Endothelial cell of umbilical vein (primary cell): ENCODE data around the gene RUVBL1. TPM values are rescaled to one million over a fixed set of nuclear protein-coding genes. Genes with fewer than 3 reads are reported as not detected.

Experiments
- BruUV-seq: library from RNA; stranded (reverse); fragments of 400-500 nt; replicated peaks from 2 replicates; lab custom pipeline; 2021; lab: Mats Ljungman, UMichigan
- CTCF ChIA-PET: fragments of 300-600, 350-600 bp; sonication (Branson Sonifier 250); formaldehyde crosslinking; loops from one replicate; lab custom pipeline; 2021; ENCODE audit warnings: antibody characterized with exemption, inconsistent platforms; lab: Charles Lee
- POLR2A ChIA-PET: fragments of 300-600, 350-600 bp; sonication (Branson Sonifier 250); formaldehyde crosslinking; loops from one replicate; lab custom pipeline; 2021; ENCODE audit warnings: antibody characterized with exemption, inconsistent platforms; lab: Charles Lee
- DNase-seq: peaks from one replicate; pipeline ENCODE4 v3.0.0-alpha.2; 2011; ENCODE audit warnings: low read depth, low spot score
- FAIRE-seq: peaks from 2 replicates; lab custom pipeline; 2011; peaks lifted over from hg19 to GRCh38; lab: Jason Lieb, UNC
- H2AFZ ChIP-seq: 2 replicates; pipeline ENCODE4 v1.6.0; 2012; ENCODE audit warnings: low read depth, low read length, control low read depth, inconsistent platforms
- H3K27ac ChIP-seq: 2 replicates; pipeline ENCODE4 v1.5.1; 2011; ENCODE audit warnings: low read depth, mild to moderate bottlenecking, control low read depth, low read length, moderate library complexity; ENCODE audit not compliant: insufficient read depth
- H3K27me3 ChIP-seq, 2 experiments: 2 replicates each; pipeline versions ENCODE4 v1.6.0 to v1.6.1; 2011; ENCODE audit warnings: low read length in 2 of 2, mixed read lengths in 1 of 2; ENCODE audit not compliant: control insufficient read depth in 2 of 2, insufficient read depth in 2 of 2
- H3K36me3 ChIP-seq, 2 experiments: 2 replicates in 1 of 2; 3 replicates in 1 of 2; pipeline ENCODE4 v1.5.1; 2011; ENCODE audit warnings: low read length in 2 of 2, mild to moderate bottlenecking in 1 of 2, moderate library complexity in 1 of 2; ENCODE audit not compliant: control insufficient read depth in 2 of 2, insufficient read depth in 2 of 2; ENCODE audit errors: extremely low read depth in 1 of 2
- H3K4me1 ChIP-seq: 3 replicates; pipeline ENCODE4 v1.5.1; 2011; ENCODE audit warnings: mild to moderate bottlenecking, low read length; ENCODE audit not compliant: control insufficient read depth, insufficient read depth; ENCODE audit errors: extremely low read depth
- H3K4me2 ChIP-seq: 2 replicates; pipeline ENCODE4 v1.6.1; 2011; ENCODE audit warnings: low read length, control low read depth, mixed read lengths; ENCODE audit not compliant: insufficient read depth
- H3K4me3 ChIP-seq, 3 experiments: fragments of 200-600 bp in 1 of 3; sonication (generic), shearing (Covaris generic) in 1 of 3; replicated peaks in 1 of 3; 2 replicates each; pipeline ENCODE4 v1.5.1; 2011 to 2016; ENCODE audit warnings: control low read depth in 3 of 3, low read length in 3 of 3, mild to moderate bottlenecking in 2 of 3, inconsistent platforms in 1 of 3, low read depth in 1 of 3, moderate library complexity in 1 of 3; ENCODE audit not compliant: insufficient read depth in 1 of 3
- H3K79me2 ChIP-seq: 2 replicates; pipeline ENCODE4 v1.6.0; 2012; ENCODE audit warnings: low read length, inconsistent platforms; ENCODE audit not compliant: control insufficient read depth, insufficient read depth
- H3K9ac ChIP-seq: replicated peaks from 2 replicates; pipeline ENCODE3; 2011; ENCODE audit warnings: low read length, control low read depth; ENCODE audit not compliant: insufficient read depth; ENCODE audit errors: extremely low read depth
- H3K9me1 ChIP-seq: replicated peaks from 3 replicates; pipeline ENCODE4 v1.6.0; 2011; ENCODE audit warnings: mild to moderate bottlenecking, low read length; ENCODE audit not compliant: control insufficient read depth, insufficient read depth; ENCODE audit errors: extremely low read depth
- H3K9me3 ChIP-seq: replicated peaks from 2 replicates; pipeline ENCODE4 v1.5.1; 2012; ENCODE audit warnings: low read length, inconsistent platforms; ENCODE audit not compliant: control insufficient read depth, insufficient read depth
- H4K20me1 ChIP-seq: replicated peaks from 2 replicates; pipeline ENCODE3; 2011; ENCODE audit warnings: mild to moderate bottlenecking, low read length; ENCODE audit not compliant: control insufficient read depth, insufficient read depth; ENCODE audit errors: extremely low read depth
- CTCF ChIP-seq, 2 donors: IDR thresholded peaks; 1 replicate in 1 of 2; 2 replicates in 1 of 2; pipeline ENCODE4 v1.5.1; 2011; ENCODE audit warnings: low read length in 2 of 2, mild to moderate bottlenecking in 2 of 2, moderate library complexity in 2 of 2, control low read depth in 1 of 2, inconsistent platforms in 1 of 2, low read depth in 1 of 2; ENCODE audit not compliant: insufficient read depth in 1 of 2; ENCODE audit errors: extremely low read depth in 1 of 2
- FOS ChIP-seq: IDR thresholded peaks from 2 replicates; pipeline ENCODE4 v1.6.1; 2011; ENCODE audit warnings: mild to moderate bottlenecking, low read length, moderate library complexity, borderline replicate concordance; ENCODE audit not compliant: insufficient read depth
- GATA2 ChIP-seq: IDR thresholded peaks from 2 replicates; pipeline ENCODE4 v1.7.0; 2011; ENCODE audit warnings: low read depth, mild to moderate bottlenecking, moderate library complexity, mixed read lengths, low read length; ENCODE audit not compliant: insufficient read length, insufficient read depth
- POLR2AphosphoS5 ChIP-seq: IDR thresholded peaks from 2 replicates; pipeline ENCODE4 v1.6.1; 2012; ENCODE audit warnings: low read depth, mild to moderate bottlenecking, control low read depth, low read length, moderate library complexity; ENCODE audit not compliant: insufficient read depth
- dilution Hi-C: fragments of 300-500 bp; cut with MboI; formaldehyde crosslinking; loops from one replicate; pipeline ENCODE4 v1.15.0; 2019; ENCODE audit warnings: low sequenced_read_pairs; ENCODE audit not compliant: extremely low pct_ligation_motif_present
- intact Hi-C: fragments of 100-400 bp; cut with micrococcal nuclease; formaldehyde crosslinking; loops from one replicate; pipeline ENCODE4 v1.10.0; 2022
- polyA plus RNA-seq, 4 experiments: library from polyadenylated mRNA; depleted of rRNA in 3 of 4; stranded (reverse) in 3 of 4; unstranded in 1 of 4; fragments of >200 nt; gene quantifications; 2 replicates each; pipeline versions ENCODE4 v1.2.1 to v1.2.3, GENCODE V29; 2011 to 2012; ENCODE audit warnings: missing spikeins in 1 of 4
- total RNA-seq: library from RNA; stranded (reverse); gene quantifications from 2 replicates; pipeline ENCODE4 v1.2.3, GENCODE V29; 2021

The RUVBL1 gene
- total and polyA plus RNA-seq, 2 donors (not counting 3 experiments of a cell fraction or from before 2014, with no cell fraction given), result 52.5 to 58.5 TPM

GRCh38 chr3:128094295-128095151 is 29.1 kb downstream of the RUVBL1 start:
- no peaks in the 10 kb centered on the region for H3K9me1 ChIP-seq
- H3K9me3 ChIP-seq, result no peaks in the 10 kb centered on the region
- FAIRE-seq, result peak; percentile 81
- peak overlapping the region; percentile 29 for H3K4me2 ChIP-seq
- peaks cover 15% of the 10 kb centered on the region for H3K4me1 ChIP-seq
- H3K9ac ChIP-seq, result peak overlapping the region; percentile 8
- no TSS peak for BruUV-seq
- ChIA-PET POLR2A (interaction anchor here (1.0 kb wide), 1 partner anchor 39 kb away, joined by 4 read pairs; no protein-coding TSS in a partner anchor), CTCF (interaction anchor here (0.8 to 8.6 kb wide), 25 partner anchors 8 to 513 kb away, joined by 3 to 273 read pairs (median 10); partner anchors contain the start of gene RUVBL1)
- H3K27ac ChIP-seq, result peak overlapping the region; percentile 30
- peak; percentile 58 for DNase-seq
- H4K20me1 ChIP-seq, result no peaks in the 10 kb centered on the region
- TF ChIP-seq GATA2 (peak; percentile 54), FOS (peak; percentile 51), CTCF (IDR thresholded peaks at IDR 0.05; ENCODE audit: extremely low read depth in 1 of 2, insufficient read depth in 1 of 2, low read depth in 1 of 2, low read length in 2 of 2) (no peak), POLR2AphosphoS5 (no peak)
- intact Hi-C loops, result loop anchor here (1.0 to 10.0 kb wide), 5 partner anchors 19 to 514 kb away; partner anchors contain the start of gene GATA2
- dilution Hi-C loops, result no loop called here
- H2AFZ ChIP-seq, result no peak overlapping the region
- peaks cover 2 to 19% of the 10 kb centered on the region in 2 experiments for H3K36me3 ChIP-seq
- no peaks in the 10 kb centered on the region for H3K27me3 ChIP-seq
- H3K79me2 ChIP-seq, result peaks cover 10% of the 10 kb centered on the region
- H3K4me3 ChIP-seq, result no peak overlapping the region
